HFFc6 (cell line): ENCODE data around the gene BCAS4. TPM values are rescaled to one million over a fixed set of nuclear protein-coding genes. Genes with fewer than 3 reads are reported as not detected.
A peak's percentile ranks its signal among the peaks of the same experiment; 100 is the strongest.

Experiments
- DNase-seq: peaks from one replicate; pipeline ENCODE4 v3.0.0-alpha.2; 2018
- H3K27ac Mint-ChIP-seq: 2 replicates; pipeline ENCODE4 v1.8.0; 2020; ENCODE audit warnings: mild to moderate bottlenecking, mixed read lengths
- H3K27me3 Mint-ChIP-seq: 2 replicates; pipeline ENCODE4 v1.8.0; 2021; ENCODE audit warnings: mild to moderate bottlenecking, moderate library complexity, mixed read lengths; ENCODE audit not compliant: insufficient read depth
- H3K36me3 Mint-ChIP-seq: 2 replicates; pipeline ENCODE4 v1.8.0; 2021; ENCODE audit warnings: low read depth, mixed read lengths
- H3K4me1 Mint-ChIP-seq: 2 replicates; pipeline ENCODE4 v1.8.0; 2020; ENCODE audit warnings: low read depth, mixed read lengths
- H3K4me3 Mint-ChIP-seq: 2 replicates; pipeline ENCODE4 v1.8.0; 2020; ENCODE audit warnings: mild to moderate bottlenecking, moderate library complexity, mixed read lengths
- H3K9me3 Mint-ChIP-seq: 2 replicates; pipeline ENCODE4 v1.8.0; 2020; ENCODE audit warnings: mild to moderate bottlenecking, mixed read lengths
- CTCF ChIP-seq: fragments of 200-600 bp; sonication (generic); IDR thresholded peaks from 2 replicates; pipeline ENCODE4 v1.5.0; 2021; ENCODE audit warnings: antibody characterized with exemption, mild to moderate bottlenecking
- total RNA-seq, 6 experiments: library from RNA; stranded (reverse); fragmentation: NEBNext Ultra II Directional; extraction: Animal tissue kit (Norgen Biotek cat#: 25700); gene quantifications; 2 replicates in 1 of 6; 3 replicates in 5 of 6; pipeline ENCODE4 v1.2.3, GENCODE V29; 2021

The BCAS4 gene
- total RNA-seq, 6 experiments from 2014 or later, result 19.8 to 23.5 (median 21.7) TPM

DNA sequence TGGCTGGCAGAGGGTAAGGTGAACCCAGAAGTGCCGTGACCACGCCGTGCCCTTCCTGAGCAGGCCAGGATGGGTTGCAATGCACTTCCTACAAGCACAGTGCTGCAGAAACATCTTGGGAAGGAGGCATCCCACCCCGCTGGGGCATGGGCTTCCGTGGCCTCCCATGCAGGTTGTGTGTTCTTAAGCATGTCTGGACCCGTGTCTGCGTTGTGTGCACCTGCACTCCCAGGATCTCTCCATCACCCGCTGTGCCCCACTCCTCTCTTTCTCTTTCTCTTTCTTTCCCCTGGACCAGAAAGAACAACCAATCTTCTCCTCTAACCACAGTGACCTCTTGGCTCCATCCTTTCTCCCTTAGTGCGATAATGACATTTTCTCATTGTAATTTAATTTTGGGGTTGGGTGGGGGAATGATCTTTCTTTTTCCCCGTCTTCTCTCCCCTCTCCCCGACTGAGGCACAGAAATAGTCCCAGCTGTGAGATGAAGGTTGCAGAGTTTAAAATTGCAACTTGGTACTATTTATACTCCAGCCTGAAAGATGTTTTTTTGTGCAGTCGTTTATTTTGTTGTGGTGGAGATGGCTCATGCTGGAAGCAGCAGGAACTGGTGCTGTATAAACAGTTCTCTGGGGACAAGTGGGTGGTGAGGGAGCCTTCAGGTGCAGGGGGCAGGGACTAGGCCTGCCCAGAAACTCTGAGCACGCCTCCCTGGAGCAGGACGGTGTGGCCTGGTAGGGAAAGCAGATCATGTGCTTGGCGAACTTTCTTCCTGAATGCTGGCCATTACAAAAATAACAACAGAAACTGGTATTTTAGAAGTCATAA, 20.5 kb downstream of the BCAS4 start:
- peak overlapping the region; percentile 80 for H3K4me3 Mint-ChIP-seq
- no peak for TF ChIP-seq CTCF
- peak overlapping the region; percentile 85 for H3K27ac Mint-ChIP-seq
- H3K4me1 Mint-ChIP-seq, result peaks cover 47% of the 10 kb centered on the region
- H3K36me3 Mint-ChIP-seq, result peaks cover 18% of the 10 kb centered on the region
- H3K9me3 Mint-ChIP-seq, result no peaks in the 10 kb centered on the region
- no peaks in the 10 kb centered on the region; the same call in 1 of the 2 replicates for H3K27me3 Mint-ChIP-seq
- peak; percentile 74 for DNase-seq

DNA sequence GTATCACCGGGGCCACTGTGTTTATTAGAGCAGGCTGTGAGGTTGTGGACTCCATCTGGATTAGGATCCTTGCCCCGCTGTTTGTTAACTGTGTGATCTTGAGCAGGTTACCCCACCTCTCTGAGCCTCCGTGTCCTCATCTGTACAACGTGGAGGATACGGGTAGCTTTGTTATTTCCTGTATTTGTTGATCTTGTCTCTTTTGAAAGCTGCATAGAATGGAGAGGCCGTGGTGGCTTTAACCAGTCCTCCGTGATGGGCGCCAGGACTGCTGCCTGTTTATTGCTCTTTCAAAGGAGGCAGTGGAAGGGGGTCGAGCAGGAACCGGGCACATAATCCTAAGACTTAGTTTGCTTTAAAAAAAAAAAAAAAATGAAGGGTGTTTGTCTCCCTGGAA, 22.9 kb downstream of the BCAS4 start:
- Mint-ChIP-seq H3K4me1 (peaks cover 47% of the 10 kb centered on the region), H3K27me3 (no peaks in the 10 kb centered on the region; the same call in 1 of the 2 replicates), H3K9me3 (no peaks in the 10 kb centered on the region), H3K27ac (peak overlapping the region; percentile 98), H3K36me3 (peaks cover 19% of the 10 kb centered on the region), H3K4me3 (no peak overlapping the region)
- DNase-seq, result no peak
- TF ChIP-seq CTCF, result no peak

DNA sequence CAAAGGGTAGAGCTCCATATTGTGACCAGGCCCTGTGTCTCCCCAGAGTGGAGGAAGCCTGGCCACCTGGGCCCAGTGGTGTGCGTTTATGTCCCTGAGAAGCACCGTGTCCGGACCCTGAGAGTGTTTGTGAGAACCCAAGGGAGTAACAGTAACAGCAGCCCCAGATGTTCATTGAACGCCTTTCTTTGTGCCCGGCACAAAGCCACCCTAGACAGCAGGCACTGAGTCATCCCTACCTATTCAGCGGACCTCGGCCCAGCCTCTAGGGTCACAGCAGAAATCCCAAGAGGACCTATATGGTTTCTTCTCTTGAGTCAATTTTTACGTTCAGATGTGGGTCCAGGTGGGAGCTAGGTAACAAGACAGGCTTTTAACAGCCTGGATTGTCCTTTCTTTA, 24.5 kb downstream of the BCAS4 start:
- Mint-ChIP-seq H3K4me3 (no peak overlapping the region), H3K27me3 (no peaks in the 10 kb centered on the region; the same call in 1 of the 2 replicates), H3K36me3 (peaks cover 14% of the 10 kb centered on the region), H3K9me3 (no peaks in the 10 kb centered on the region), H3K27ac (no peak overlapping the region), H3K4me1 (peaks cover 54% of the 10 kb centered on the region)
- DNase-seq, result no peak
- no peak for TF ChIP-seq CTCF

DNA sequence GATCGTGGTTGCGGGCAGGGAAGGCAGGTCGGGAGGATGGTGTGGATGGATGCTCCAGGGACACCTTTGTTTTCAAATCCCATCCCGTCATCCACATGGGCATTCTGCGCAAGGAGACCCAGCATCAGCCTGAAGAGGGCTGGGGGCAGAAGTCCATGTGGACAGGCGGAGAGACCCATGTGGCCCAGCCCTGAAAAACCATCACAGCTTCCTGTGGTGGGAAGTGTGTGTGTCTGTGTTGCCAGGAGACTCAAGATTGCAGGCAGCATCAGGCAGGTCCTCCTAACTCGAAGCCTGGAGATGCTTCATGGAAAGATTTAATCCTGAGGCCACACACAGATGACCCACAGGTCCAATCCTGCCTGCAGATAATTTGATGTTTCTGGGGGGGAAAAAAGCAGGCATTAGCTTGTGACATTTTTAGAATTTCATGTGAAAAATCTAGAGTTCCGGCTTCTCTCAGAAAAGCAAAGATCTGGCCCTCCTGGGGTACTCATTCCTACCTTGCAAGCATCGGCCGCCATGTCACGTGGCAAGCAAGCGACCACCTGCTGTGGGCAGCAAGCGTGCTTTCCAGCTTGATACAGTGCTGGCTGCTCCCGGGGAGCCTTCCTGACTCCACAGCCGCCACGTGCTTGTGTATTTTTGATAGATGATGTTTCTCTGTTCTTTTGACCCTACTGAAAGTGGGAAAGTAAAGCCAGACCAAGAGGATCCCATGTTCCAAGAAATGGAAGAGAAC, 25.8 kb downstream of the BCAS4 start:
- Mint-ChIP-seq H3K27ac (no peak overlapping the region), H3K4me1 (peaks cover 50% of the 10 kb centered on the region), H3K36me3 (peaks cover 14% of the 10 kb centered on the region), H3K4me3 (no peak overlapping the region), H3K27me3 (no peaks in the 10 kb centered on the region; the same call in 1 of the 2 replicates), H3K9me3 (no peaks in the 10 kb centered on the region)
- TF ChIP-seq CTCF, result no peak
- no peak for DNase-seq

DNA sequence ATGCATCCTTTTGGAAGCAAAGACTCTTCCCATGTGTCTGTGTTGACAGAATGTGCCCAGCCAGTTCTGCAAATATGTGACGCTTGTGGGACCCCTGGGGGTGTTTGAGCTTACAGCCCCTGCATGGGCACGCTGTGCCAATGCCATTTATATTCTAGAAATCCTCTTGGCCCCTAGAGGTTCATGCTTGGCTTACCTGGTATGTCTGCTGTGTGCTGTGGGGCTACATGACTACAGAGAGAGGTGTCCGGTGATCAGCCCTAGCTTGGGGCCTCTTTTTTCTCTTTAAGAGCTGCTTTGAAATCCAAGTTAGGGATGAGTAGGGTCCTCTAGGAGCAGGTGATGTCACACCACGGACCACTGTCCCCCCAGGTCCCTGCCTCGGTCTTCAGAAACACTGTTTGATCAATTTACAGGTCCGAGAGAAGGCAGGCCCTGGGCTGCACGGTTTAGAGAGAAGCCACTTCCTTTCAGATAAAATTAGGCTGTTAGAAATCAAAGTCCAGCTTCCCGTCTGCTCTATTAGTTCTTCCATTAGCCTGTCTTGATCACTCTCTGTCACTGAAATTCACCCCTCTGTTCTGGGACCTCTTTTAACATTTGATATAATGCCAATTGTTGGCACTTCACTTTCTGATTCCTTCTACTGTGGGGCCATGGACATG, 26.5 kb downstream of the BCAS4 start:
- Mint-ChIP-seq H3K36me3 (peaks cover 14% of the 10 kb centered on the region), H3K4me3 (no peak overlapping the region), H3K9me3 (no peaks in the 10 kb centered on the region), H3K4me1 (peaks cover 50% of the 10 kb centered on the region), H3K27ac (no peak overlapping the region), H3K27me3 (peaks cover 2% of the 10 kb centered on the region)
- no peak for TF ChIP-seq CTCF
- no peak for DNase-seq
